Activated naive CD4-positive, alpha-beta T cell (primary cell): ENCODE measurements around the gene TUBGCP2.

Experiments
- DNase-seq, 4 experiments: peaks; one replicate each; lab custom pipeline; 2025; lab: John Stamatoyannopoulos, UW

The TUBGCP2 gene

GRCh38 chr10:133230044-133230361 is 78.7 kb downstream of the TUBGCP2 start, which contains the start of gene UTF1:
Gene UTF1 (plus strand): TSS chr10:133230217. CDS start chr10:133230289, 72 bp downstream.
- DNase-seq: no peak

- no peak for DNase-seq
Measured at GRCh38 chr10:133229265-133230043, 79.2 kb downstream of the TUBGCP2 start.
